GM12892 (cell line): Measurements from ENCODE around the gene TUBA8.

Source experiments
- POLR2A ChIP-seq: IDR thresholded peaks from 2 replicates; pipeline ENCODE4 v1.6.1; 2011; ENCODE audit warnings: low read depth, low read length, control low read depth
- POLR2AphosphoS5 ChIP-seq: IDR thresholded peaks from 2 replicates; pipeline ENCODE4 v1.6.1; 2011; ENCODE audit warnings: low read depth, low read length, control low read depth

GRCh38 chr22:18146389-18146753 is 35.8 kb downstream of the TUBA8 start:
- TF ChIP-seq POLR2AphosphoS5 (no peak), POLR2A (no peak)
